HL-60 (cell line): ENCODE data around the gene GRXCR1.

Experiments used
- DNase-seq, 2 experiments: peaks; one replicate each; pipeline ENCODE4 v3.0.0-alpha.2; 2010 to 2020; ENCODE audit warnings: low read depth in 1 of 2, low spot score in 1 of 2
- H3K27ac ChIP-seq: fragments of 250-450 bp; sonication (Bioruptor Pico); replicated peaks from 2 replicates; pipeline ENCODE4 v1.5.1; 2020; ENCODE audit warnings: mild to moderate bottlenecking, moderate library complexity
- H3K27me3 ChIP-seq: fragments of 250-450 bp; sonication (Bioruptor Pico); 2 replicates; pipeline ENCODE4 v1.5.1; 2021; ENCODE audit warnings: mild to moderate bottlenecking, moderate library complexity; ENCODE audit not compliant: insufficient read depth, poor library complexity, severe bottlenecking
- H3K4me3 ChIP-seq: replicated peaks from 2 replicates; pipeline ENCODE4 v1.5.1; 2011; ENCODE audit warnings: mild to moderate bottlenecking, control low read depth, low read length; ENCODE audit not compliant: insufficient read depth
- GABPA ChIP-seq: IDR thresholded peaks from 2 replicates; pipeline ENCODE4 v1.6.1; 2012; ENCODE audit warnings: low read depth
- POLR2AphosphoS5 ChIP-seq: IDR thresholded peaks from 2 replicates; pipeline ENCODE4 v1.6.1; 2012; ENCODE audit warnings: low read depth
- SPI1 ChIP-seq: IDR thresholded peaks from 2 replicates; pipeline ENCODE4 v1.6.1; 2012; ENCODE audit warnings: low read depth, mild to moderate bottlenecking, borderline replicate concordance
- TF ChIP-seq, protein P1 (sequence below): IDR thresholded peaks from 2 replicates; pipeline ENCODE4 v1.6.1; 2012; ENCODE audit warnings: low read depth; ENCODE audit not compliant: insufficient replicate concordance
- TF ChIP-seq, protein P2 (sequence below): IDR thresholded peaks from one replicate; pipeline ENCODE4 v1.5.1; 2011; ENCODE audit warnings: low read length, control low read depth, inconsistent platforms; ENCODE audit not compliant: insufficient read depth

GRXCR1 gene

DNA sequence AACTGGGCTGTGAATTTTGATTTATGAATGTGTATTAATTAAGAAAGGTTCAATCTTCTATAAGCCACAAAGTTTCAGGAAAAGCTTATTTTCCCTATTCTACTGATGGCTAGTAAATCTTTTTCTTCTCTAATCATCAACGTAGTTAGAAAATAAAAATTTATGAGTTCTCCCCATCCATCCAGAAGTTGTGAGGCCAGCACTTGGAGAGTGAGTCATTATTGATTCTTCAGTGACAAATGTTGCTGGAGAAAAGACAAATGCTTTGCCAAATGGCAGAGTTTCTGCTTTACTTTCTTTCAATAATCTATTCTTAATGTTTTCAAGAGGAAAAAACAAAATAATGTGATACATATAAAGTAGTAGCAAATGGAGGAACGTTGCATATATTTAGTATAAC, 11.3 kb upstream of the GRXCR1 start:
- Histone ChIP-seq H3K4me3 (no peak overlapping the region), H3K27me3 (no peaks in the 10 kb centered on the region), H3K27ac (no peak overlapping the region)
- DNase-seq = no peak
- TF ChIP-seq, protein P1, sequence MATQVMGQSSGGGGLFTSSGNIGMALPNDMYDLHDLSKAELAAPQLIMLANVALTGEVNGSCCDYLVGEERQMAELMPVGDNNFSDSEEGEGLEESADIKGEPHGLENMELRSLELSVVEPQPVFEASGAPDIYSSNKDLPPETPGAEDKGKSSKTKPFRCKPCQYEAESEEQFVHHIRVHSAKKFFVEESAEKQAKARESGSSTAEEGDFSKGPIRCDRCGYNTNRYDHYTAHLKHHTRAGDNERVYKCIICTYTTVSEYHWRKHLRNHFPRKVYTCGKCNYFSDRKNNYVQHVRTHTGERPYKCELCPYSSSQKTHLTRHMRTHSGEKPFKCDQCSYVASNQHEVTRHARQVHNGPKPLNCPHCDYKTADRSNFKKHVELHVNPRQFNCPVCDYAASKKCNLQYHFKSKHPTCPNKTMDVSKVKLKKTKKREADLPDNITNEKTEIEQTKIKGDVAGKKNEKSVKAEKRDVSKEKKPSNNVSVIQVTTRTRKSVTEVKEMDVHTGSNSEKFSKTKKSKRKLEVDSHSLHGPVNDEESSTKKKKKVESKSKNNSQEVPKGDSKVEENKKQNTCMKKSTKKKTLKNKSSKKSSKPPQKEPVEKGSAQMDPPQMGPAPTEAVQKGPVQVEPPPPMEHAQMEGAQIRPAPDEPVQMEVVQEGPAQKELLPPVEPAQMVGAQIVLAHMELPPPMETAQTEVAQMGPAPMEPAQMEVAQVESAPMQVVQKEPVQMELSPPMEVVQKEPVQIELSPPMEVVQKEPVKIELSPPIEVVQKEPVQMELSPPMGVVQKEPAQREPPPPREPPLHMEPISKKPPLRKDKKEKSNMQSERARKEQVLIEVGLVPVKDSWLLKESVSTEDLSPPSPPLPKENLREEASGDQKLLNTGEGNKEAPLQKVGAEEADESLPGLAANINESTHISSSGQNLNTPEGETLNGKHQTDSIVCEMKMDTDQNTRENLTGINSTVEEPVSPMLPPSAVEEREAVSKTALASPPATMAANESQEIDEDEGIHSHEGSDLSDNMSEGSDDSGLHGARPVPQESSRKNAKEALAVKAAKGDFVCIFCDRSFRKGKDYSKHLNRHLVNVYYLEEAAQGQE = no peak
- TF ChIP-seq SPI1 (no peak), POLR2AphosphoS5 (no peak), GABPA (no peak)
- TF ChIP-seq, protein P2, sequence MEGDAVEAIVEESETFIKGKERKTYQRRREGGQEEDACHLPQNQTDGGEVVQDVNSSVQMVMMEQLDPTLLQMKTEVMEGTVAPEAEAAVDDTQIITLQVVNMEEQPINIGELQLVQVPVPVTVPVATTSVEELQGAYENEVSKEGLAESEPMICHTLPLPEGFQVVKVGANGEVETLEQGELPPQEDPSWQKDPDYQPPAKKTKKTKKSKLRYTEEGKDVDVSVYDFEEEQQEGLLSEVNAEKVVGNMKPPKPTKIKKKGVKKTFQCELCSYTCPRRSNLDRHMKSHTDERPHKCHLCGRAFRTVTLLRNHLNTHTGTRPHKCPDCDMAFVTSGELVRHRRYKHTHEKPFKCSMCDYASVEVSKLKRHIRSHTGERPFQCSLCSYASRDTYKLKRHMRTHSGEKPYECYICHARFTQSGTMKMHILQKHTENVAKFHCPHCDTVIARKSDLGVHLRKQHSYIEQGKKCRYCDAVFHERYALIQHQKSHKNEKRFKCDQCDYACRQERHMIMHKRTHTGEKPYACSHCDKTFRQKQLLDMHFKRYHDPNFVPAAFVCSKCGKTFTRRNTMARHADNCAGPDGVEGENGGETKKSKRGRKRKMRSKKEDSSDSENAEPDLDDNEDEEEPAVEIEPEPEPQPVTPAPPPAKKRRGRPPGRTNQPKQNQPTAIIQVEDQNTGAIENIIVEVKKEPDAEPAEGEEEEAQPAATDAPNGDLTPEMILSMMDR = no peak

DNA sequence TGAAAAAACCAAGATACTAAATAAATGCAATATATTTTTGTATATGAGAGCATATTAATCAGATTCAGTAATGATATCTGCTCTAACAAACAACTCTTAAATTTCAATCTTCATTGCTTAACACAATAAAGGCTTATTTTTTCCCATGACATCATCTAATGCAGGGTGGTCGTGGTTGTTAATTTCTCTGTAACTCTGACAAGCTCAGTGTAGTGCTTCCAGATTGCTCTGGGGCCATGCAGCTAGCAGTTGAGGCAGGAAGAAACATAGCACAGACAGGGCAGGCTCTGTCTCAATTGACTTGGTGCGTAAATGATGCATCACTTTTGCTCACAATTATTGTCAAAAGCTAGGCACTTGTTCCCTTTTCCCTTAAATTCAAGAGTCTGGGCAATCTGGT, 869 bp upstream of the GRXCR1 start:
- TF ChIP-seq, protein P2 = no peak
- TF ChIP-seq, protein P1 = no peak
- TF ChIP-seq GABPA = no peak
- no peak for TF ChIP-seq POLR2AphosphoS5
- TF ChIP-seq SPI1 = no peak
- H3K4me3 ChIP-seq = no peak overlapping the region
- no peaks in the 10 kb centered on the region for H3K27me3 ChIP-seq
- no peak for DNase-seq
- H3K27ac ChIP-seq = no peak overlapping the region

DNA sequence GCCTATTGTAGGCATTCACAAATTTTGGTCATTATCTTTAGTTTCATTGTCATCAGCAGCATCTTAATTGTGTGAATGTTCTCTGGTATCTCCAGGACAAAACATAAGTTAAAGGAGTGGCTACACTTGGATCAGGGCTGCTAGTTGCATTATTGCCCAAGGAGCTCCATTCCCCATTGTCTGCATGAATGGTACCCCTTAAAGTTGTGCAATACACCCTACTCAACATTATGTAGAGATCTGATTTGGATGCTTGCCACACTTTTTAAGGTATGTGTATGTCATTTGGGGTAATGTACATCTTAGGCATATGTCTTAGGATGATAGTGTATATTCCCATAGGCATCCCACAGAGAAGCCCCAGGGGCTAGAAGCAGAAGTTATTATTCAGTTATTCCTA, 2.9 kb downstream of the GRXCR1 start:
- no peak for TF ChIP-seq GABPA
- TF ChIP-seq SPI1 = no peak
- TF ChIP-seq, protein P2 = no peak
- no peak for TF ChIP-seq POLR2AphosphoS5
- TF ChIP-seq, protein P1 = no peak
- no peak for DNase-seq
- no peaks in the 10 kb centered on the region for H3K27me3 ChIP-seq
- H3K4me3 ChIP-seq = no peak overlapping the region
- no peak overlapping the region for H3K27ac ChIP-seq
